ENCODE results near the gene LRFN4.

DNA sequence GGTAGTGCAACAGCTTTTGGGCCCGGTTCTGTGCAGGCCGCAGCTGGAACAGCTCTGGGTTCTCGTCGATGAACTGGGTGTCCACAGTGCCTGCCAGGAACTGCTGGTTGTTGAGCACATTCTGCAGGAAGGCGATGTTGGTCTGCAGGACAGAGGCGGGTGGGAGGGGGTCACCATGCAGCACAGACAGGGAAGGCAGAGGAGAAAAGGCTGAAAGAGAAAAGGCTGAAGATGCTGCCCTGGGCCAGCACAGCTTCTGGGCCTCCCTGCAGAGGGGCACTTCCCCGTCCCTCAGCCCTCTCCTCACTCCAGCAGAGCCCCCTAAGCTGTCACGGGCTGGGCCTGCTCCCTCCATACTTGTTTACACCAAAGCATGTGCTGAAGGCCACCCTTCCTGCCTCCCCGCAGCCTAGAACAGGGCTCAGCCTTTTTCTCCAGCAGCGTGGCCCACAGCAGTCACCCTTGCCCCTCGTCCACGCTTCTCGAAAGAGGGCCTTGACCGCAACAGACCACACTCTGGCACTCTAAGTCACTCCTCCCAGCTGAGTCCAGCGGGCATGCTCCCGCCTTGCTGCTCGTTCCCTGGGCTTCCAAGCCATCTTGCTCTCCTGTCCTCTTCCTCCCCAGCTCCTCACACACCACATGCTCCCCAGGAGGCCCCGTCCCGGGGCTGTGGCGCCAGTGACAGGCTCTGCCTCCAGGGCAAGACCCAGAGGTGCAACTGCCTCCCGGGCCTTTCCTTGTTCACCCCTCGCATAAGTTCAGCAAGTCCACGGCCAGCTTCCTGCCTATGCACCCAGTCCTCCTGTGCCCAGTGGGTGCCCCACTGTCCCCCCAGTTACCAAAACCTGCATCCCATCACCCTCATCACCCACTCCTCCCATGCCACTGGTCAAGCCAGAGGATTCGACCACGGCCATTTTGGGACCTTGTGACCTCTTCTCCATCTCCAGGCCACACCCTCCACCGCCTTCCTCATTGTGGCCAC lies 3.3 kb upstream of the LRFN4 start:
- no peak for TF ChIP-seq CTCF (conservative IDR thresholded peaks at IDR 0.05 in 1 of 2, IDR thresholded peaks at IDR 0.05 in 1 of 2; ENCODE audit: extremely low read depth in 1 of 2, insufficient read depth in 1 of 2, low read depth in 1 of 2, low read length in 2 of 2)
- TF ChIP-seq EZH2 (IDR thresholded peaks at IDR 0.05; ENCODE audit: borderline replicate concordance, low read length) = no peak

Measured in mammary epithelial cell (primary cell).